Right atrium auricular region (tissue), 2 donors: ENCODE data around the gene RCAN1. TPM values are rescaled to one million over a fixed set of nuclear protein-coding genes. Genes with fewer than 3 reads are reported as not detected.

Experiments used
- DNase-seq: peaks from one replicate; pipeline ENCODE4 v3.0.0-alpha.2; 2019; ENCODE audit warnings: low spot score
- H3K27ac ChIP-seq, 2 donors: fragments of 200-600 bp; sonication (generic); 1 replicate in 1 of 2; 2 replicates in 1 of 2; pipeline ENCODE4 v1.5.1; 2016 to 2019
- H3K27me3 ChIP-seq, 2 donors: fragments of 200-600 bp; sonication (generic); one replicate each; pipeline versions ENCODE4 v1.5.1 to v1.6.0; 2017 to 2019
- H3K36me3 ChIP-seq: fragments of 200-600 bp; sonication (generic); one replicate; pipeline ENCODE4 v1.5.1; 2016
- H3K4me1 ChIP-seq, 2 donors: fragments of 200-600 bp; sonication (generic); one replicate each; pipeline versions ENCODE4 v1.5.1 to v1.6.0; 2017 to 2019
- H3K4me3 ChIP-seq, 2 donors: fragments of 200-600 bp; sonication (generic); 1 replicate in 1 of 2; 2 replicates in 1 of 2; pipeline ENCODE4 v1.5.1; 2017 to 2019; ENCODE audit warnings: mild to moderate bottlenecking in 1 of 2, moderate library complexity in 1 of 2
- H3K9me3 ChIP-seq, 2 donors: fragments of 200-600 bp; sonication (generic); one replicate each; pipeline ENCODE4 v1.5.1; 2019
- total RNA-seq, 2 donors: library from RNA; depleted of rRNA; stranded (reverse); fragments of >200 nt; gene quantifications; one replicate each; pipeline ENCODE4 v1.1.0, GENCODE V29; 2016
- TF ChIP-seq, protein P1 (sequence below), 2 donors: fragments of 200-600 bp; sonication (generic); IDR thresholded peaks; one replicate each; pipeline ENCODE4 v1.5.1; 2019; ENCODE audit warnings: antibody characterized with exemption in 2 of 2

RCAN1 gene
- total RNA-seq, 2 donors from 2014 or later, result 26.1 to 38.0 TPM

GRCh38 chr21:34592120-34592955, 22.6 kb downstream of the RCAN1 start:
- peak; percentile 72 for DNase-seq
- Histone ChIP-seq H3K4me3 (peak overlapping the region in 1 of 2 donors; percentile 7), H3K36me3 (no peaks in the 10 kb centered on the region), H3K27ac (peak overlapping the region; percentile 79 to 88), H3K9me3 (peaks cover 0 to 6% of the 10 kb centered on the region in 2 donors), H3K27me3 (no peaks in the 10 kb centered on the region), H3K4me1 (peaks cover 0 to 68% of the 10 kb centered on the region in 2 donors)
- TF ChIP-seq, protein P1, sequence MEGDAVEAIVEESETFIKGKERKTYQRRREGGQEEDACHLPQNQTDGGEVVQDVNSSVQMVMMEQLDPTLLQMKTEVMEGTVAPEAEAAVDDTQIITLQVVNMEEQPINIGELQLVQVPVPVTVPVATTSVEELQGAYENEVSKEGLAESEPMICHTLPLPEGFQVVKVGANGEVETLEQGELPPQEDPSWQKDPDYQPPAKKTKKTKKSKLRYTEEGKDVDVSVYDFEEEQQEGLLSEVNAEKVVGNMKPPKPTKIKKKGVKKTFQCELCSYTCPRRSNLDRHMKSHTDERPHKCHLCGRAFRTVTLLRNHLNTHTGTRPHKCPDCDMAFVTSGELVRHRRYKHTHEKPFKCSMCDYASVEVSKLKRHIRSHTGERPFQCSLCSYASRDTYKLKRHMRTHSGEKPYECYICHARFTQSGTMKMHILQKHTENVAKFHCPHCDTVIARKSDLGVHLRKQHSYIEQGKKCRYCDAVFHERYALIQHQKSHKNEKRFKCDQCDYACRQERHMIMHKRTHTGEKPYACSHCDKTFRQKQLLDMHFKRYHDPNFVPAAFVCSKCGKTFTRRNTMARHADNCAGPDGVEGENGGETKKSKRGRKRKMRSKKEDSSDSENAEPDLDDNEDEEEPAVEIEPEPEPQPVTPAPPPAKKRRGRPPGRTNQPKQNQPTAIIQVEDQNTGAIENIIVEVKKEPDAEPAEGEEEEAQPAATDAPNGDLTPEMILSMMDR (IDR thresholded peaks at IDR 0.05), result no peak

DNA sequence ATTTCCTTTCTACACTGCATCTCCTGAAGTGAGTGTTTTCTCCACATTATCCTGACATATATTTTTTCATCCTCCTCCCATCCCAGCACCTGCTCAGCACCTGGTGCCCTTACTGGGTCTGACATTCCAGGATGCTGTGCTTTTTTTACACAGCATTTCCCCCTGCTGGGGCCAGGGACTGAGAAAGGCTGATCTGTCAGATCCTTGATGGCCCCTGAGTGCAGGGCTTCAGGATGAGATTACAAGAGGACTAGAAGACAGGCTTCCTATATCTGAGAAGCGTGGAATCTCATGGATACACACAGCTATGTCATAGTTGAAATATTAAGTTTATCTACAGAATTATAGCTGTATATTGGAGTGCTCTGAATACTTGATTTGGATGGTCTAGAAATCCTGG, 24.4 kb downstream of the RCAN1 start:
- TF ChIP-seq, protein P1 (IDR thresholded peaks at IDR 0.05), result no peak
- no peak for DNase-seq
- Histone ChIP-seq H3K4me3 (no peak overlapping the region), H3K27ac (peak overlapping the region in 1 of 2 donors; percentile 88), H3K36me3 (no peaks in the 10 kb centered on the region), H3K9me3 (peaks cover 0 to 16% of the 10 kb centered on the region in 2 donors), H3K4me1 (peaks cover 0 to 58% of the 10 kb centered on the region in 2 donors), H3K27me3 (no peaks in the 10 kb centered on the region)

GRCh38 chr21:34589511-34590282, 25.2 kb downstream of the RCAN1 start:
- Histone ChIP-seq H3K27ac (peak overlapping the region; percentile 36 to 88), H3K4me3 (no peak overlapping the region), H3K36me3 (no peaks in the 10 kb centered on the region), H3K9me3 (peaks cover 0 to 16% of the 10 kb centered on the region in 2 donors), H3K4me1 (peaks cover 0 to 51% of the 10 kb centered on the region in 2 donors), H3K27me3 (no peaks in the 10 kb centered on the region)
- TF ChIP-seq, protein P1 (IDR thresholded peaks at IDR 0.05), result no peak
- no peak for DNase-seq

- Histone ChIP-seq H3K27me3 (no peaks in the 10 kb centered on the region), H3K36me3 (no peaks in the 10 kb centered on the region), H3K27ac (peak overlapping the region; percentile 65 to 88), H3K4me1 (peaks cover 0 to 49% of the 10 kb centered on the region in 2 donors), H3K4me3 (no peak overlapping the region), H3K9me3 (peaks cover 0 to 16% of the 10 kb centered on the region in 2 donors)
- TF ChIP-seq, protein P1 (IDR thresholded peaks at IDR 0.05), result no peak
- DNase-seq, result no peak
Measured at GRCh38 chr21:34583926-34584563, 30.9 kb downstream of the RCAN1 start.

- Histone ChIP-seq H3K36me3 (no peaks in the 10 kb centered on the region), H3K4me3 (no peak overlapping the region), H3K9me3 (peaks cover 0 to 14% of the 10 kb centered on the region in 2 donors), H3K27me3 (no peaks in the 10 kb centered on the region), H3K27ac (peak overlapping the region; percentile 65 to 88), H3K4me1 (peaks cover 0 to 64% of the 10 kb centered on the region in 2 donors)
- DNase-seq, result no peak
- TF ChIP-seq, protein P1 (IDR thresholded peaks at IDR 0.05), result peak; percentile 19 to 60
Measured at GRCh38 chr21:34582506-34583150, 32.3 kb downstream of the RCAN1 start.
